ENCODE results near the gene DPF3. TPM values are rescaled to one million over a fixed set of nuclear protein-coding genes. Genes with fewer than 3 reads are reported as not detected.

The DPF3 gene
- total RNA-seq, 2 experiments from 2014 or later: 0.27 to 0.31 TPM

DNA sequence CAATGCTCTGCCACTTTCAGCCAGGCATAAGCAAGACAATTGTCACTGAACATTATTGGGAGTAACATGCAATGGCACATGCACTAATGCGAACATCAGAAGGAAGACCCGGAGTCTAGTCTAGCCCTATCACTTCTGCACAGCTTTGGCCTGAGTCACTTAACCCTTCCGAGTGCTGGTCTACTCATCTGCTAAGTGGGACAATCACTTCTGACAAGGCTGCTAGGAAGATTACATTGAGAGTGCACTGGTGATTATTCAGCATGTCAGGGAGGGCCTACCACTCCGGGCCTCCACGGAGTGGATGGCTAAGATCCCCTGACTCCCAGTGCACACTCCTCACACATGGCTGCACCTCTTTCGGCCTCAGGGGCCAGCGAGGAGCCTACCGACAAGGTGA lies 240.9 kb downstream of the DPF3 start:
- Mint-ChIP-seq H3K27ac (no peak overlapping the region), H3K9me3 (no peaks in the 10 kb centered on the region), H3K4me3 (no peak overlapping the region), H3K4me1 (ENCODE audit: low read depth) (no peaks in the 10 kb centered on the region), H3K36me3 (ENCODE audit: low read depth) (no peaks in the 10 kb centered on the region), H3K27me3 (no peaks in the 10 kb centered on the region)
- no peaks in the 10 kb centered on the region for H3K4me1 ChIP-seq (ENCODE audit: insufficient read depth, low read length)
- H3K27ac ChIP-seq (ENCODE audit: low read depth in 1 of 2, low read length in 2 of 2): no peak overlapping the region
- intact Hi-C loops (cut with DNase I, micrococcal nuclease): no loop called here
- TF ChIP-seq, protein P1, sequence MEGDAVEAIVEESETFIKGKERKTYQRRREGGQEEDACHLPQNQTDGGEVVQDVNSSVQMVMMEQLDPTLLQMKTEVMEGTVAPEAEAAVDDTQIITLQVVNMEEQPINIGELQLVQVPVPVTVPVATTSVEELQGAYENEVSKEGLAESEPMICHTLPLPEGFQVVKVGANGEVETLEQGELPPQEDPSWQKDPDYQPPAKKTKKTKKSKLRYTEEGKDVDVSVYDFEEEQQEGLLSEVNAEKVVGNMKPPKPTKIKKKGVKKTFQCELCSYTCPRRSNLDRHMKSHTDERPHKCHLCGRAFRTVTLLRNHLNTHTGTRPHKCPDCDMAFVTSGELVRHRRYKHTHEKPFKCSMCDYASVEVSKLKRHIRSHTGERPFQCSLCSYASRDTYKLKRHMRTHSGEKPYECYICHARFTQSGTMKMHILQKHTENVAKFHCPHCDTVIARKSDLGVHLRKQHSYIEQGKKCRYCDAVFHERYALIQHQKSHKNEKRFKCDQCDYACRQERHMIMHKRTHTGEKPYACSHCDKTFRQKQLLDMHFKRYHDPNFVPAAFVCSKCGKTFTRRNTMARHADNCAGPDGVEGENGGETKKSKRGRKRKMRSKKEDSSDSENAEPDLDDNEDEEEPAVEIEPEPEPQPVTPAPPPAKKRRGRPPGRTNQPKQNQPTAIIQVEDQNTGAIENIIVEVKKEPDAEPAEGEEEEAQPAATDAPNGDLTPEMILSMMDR (IDR thresholded peaks at IDR 0.05): no peak
- CTCF ChIA-PET: interaction anchor here (0.9 kb wide), 1 partner anchor 8 kb away, joined by 3 read pairs; no protein-coding TSS in a partner anchor
- ATAC-seq (ENCODE audit: poor library complexity) (no peak), DNase-seq (no peak)
- H3K27me3 ChIP-seq (ENCODE audit: control insufficient read depth in 1 of 2, insufficient read depth in 2 of 2, low read length in 2 of 2): no peaks in the 10 kb centered on the region
- H3K36me3 ChIP-seq (ENCODE audit: insufficient read depth, low read length): no peaks in the 10 kb centered on the region
- no peaks in the 10 kb centered on the region for H3K9me3 ChIP-seq (ENCODE audit: control insufficient read depth in 1 of 2, insufficient read depth in 1 of 2, low read length in 2 of 2)
- POLR2A ChIA-PET: no interaction called here
- H3K4me3 ChIP-seq (ENCODE audit: low read length): no peak overlapping the region

DNA sequence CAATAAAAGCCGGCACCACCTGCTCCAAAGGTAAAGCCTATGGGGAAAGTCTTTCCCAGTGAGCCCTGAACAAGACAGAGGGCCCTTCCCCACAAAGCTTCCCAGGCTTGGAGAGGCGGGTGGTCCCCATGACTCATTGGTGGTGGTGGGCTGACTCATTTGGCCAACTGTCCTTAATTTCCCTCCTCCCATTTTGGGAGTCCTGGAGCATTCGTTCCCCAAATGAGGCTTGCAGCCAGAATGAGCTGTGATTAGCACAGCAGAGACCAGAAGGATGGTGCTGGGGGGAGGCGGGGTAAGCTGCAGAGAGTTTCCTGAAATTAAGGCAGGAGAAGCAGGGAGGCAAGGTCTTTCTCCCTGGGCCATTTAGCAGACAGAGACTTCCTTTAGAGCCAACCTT lies 241.7 kb downstream of the DPF3 start:
- no peaks in the 10 kb centered on the region for H3K36me3 ChIP-seq (ENCODE audit: insufficient read depth, low read length)
- Mint-ChIP-seq H3K9me3 (no peaks in the 10 kb centered on the region), H3K36me3 (ENCODE audit: low read depth) (no peaks in the 10 kb centered on the region), H3K4me1 (ENCODE audit: low read depth) (no peaks in the 10 kb centered on the region), H3K4me3 (no peak overlapping the region), H3K27ac (no peak overlapping the region), H3K27me3 (no peaks in the 10 kb centered on the region)
- intact Hi-C loops (cut with DNase I, micrococcal nuclease): no loop called here
- ATAC-seq (ENCODE audit: poor library complexity) (no peak), DNase-seq (no peak)
- TF ChIP-seq, protein P1 (IDR thresholded peaks at IDR 0.05): no peak
- H3K27me3 ChIP-seq (ENCODE audit: control insufficient read depth in 1 of 2, insufficient read depth in 2 of 2, low read length in 2 of 2): no peaks in the 10 kb centered on the region
- CTCF ChIA-PET: no interaction called here
- no peaks in the 10 kb centered on the region for H3K4me1 ChIP-seq (ENCODE audit: insufficient read depth, low read length)
- POLR2A ChIA-PET: no interaction called here
- H3K27ac ChIP-seq (ENCODE audit: low read depth in 1 of 2, low read length in 2 of 2): no peak overlapping the region
- no peak overlapping the region for H3K4me3 ChIP-seq (ENCODE audit: low read length)
- H3K9me3 ChIP-seq (ENCODE audit: control insufficient read depth in 1 of 2, insufficient read depth in 1 of 2, low read length in 2 of 2): no peaks in the 10 kb centered on the region

DNA sequence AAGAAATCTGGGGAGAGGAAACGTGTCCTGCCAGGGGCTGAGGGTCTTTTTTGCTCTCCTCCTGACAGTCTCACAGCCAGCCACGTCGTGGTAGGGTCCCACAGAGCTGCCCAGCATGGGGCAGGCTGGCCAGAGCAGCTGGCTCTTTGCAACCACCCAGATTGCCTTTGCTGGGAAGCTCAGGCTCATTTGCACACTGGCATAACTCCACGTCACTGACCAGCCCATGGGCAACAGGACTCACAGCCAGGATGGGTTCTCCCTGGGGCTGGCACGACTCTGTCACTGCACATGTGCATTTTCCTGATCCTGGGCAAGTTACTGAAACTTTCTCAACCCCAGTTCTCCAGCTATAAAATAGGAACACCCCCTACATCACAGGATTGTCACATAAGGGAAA lies 242.2 kb downstream of the DPF3 start:
- no peaks in the 10 kb centered on the region for H3K27me3 ChIP-seq (ENCODE audit: control insufficient read depth in 1 of 2, insufficient read depth in 2 of 2, low read length in 2 of 2)
- no peaks in the 10 kb centered on the region for H3K27me3 Mint-ChIP-seq
- no peaks in the 10 kb centered on the region for H3K36me3 Mint-ChIP-seq (ENCODE audit: low read depth)
- no peaks in the 10 kb centered on the region for H3K4me1 ChIP-seq (ENCODE audit: insufficient read depth, low read length)
- H3K36me3 ChIP-seq (ENCODE audit: insufficient read depth, low read length): no peaks in the 10 kb centered on the region
- TF ChIP-seq, protein P1 (IDR thresholded peaks at IDR 0.05): no peak
- no peaks in the 10 kb centered on the region for H3K9me3 Mint-ChIP-seq
- CTCF ChIA-PET: no interaction called here
- no peaks in the 10 kb centered on the region for H3K9me3 ChIP-seq (ENCODE audit: control insufficient read depth in 1 of 2, insufficient read depth in 1 of 2, low read length in 2 of 2)
- no peak overlapping the region for H3K27ac ChIP-seq (ENCODE audit: low read depth in 1 of 2, low read length in 2 of 2)
- no peak overlapping the region for H3K4me3 Mint-ChIP-seq
- intact Hi-C loops (cut with DNase I, micrococcal nuclease): no loop called here
- no peak for ATAC-seq (ENCODE audit: poor library complexity)
- POLR2A ChIA-PET: no interaction called here
- H3K27ac Mint-ChIP-seq: no peak overlapping the region
- no peak overlapping the region for H3K4me3 ChIP-seq (ENCODE audit: low read length)
- no peak for DNase-seq
- no peaks in the 10 kb centered on the region for H3K4me1 Mint-ChIP-seq (ENCODE audit: low read depth)
